ENCODE results near the gene CCDC50. TPM values are rescaled to one million over a fixed set of nuclear protein-coding genes. Genes with fewer than 3 reads are reported as not detected.

Gene CCDC50
- total RNA-seq, 4 donors from 2014 or later: 133 to 248 (median 194) TPM

DNA sequence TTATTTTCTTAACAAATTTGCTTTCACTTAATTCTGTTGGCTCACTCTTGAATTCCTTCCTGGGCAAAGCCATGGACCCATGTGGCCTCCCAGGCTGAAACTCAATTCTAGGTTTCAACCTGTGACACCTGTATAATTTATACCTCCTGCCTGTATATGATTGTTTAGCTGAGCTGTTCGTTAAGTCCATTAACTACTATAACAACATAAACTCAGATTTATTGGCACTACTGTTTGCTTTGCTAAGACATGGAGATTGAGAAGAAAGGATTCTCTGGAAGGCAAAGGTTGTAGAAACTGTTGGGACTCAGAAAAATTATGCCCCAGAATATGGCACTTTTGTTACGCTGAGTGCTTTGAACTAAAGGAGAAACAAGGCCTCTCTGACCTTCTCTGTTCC lies 26.7 kb upstream of the CCDC50 start:
- WGBS, 2 donors (ENCODE audit: low coverage in 1 of 2): 75 to 90% methylated on average over 2 of the region's 2 CpGs
- Histone ChIP-seq H3K36me3 (no peaks in the 10 kb centered on the region), H3K27ac (no peak overlapping the region)

DNA sequence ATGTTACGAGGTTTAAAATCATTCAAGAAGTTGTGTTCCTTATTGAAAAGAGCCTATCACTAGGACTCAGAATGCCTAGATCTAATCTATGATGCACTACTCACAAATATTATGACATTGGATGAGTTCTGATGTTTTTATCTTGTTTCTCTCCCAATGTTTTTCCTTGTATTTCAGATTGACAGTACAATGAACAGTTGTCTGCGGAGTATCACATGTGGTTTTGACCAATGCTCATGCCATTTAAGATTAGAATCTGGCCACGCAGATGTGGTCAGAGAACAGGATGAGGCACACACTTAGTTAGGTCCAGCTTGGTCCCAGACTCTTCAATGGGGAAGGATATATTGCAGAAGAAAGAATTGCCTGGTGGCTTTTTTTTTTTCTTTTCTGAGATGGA lies 25.6 kb upstream of the CCDC50 start:
- Histone ChIP-seq H3K27ac (no peak overlapping the region), H3K27me3 (no peaks in the 10 kb centered on the region), H3K4me1 (no peaks in the 10 kb centered on the region), H3K9me3 (no peaks in the 10 kb centered on the region), H3K36me3 (no peaks in the 10 kb centered on the region), H3K4me3 (no peak overlapping the region)
- 74 to 100% methylated on average over 1 to 3 of the region's 3 CpGs for WGBS, 2 donors (ENCODE audit: low coverage in 1 of 2)
- ATAC-seq: no peak
- TF ChIP-seq POLR2A (IDR thresholded peaks at IDR 0.05) (no peak), EP300 (IDR thresholded peaks at IDR 0.05) (no peak), POLR2AphosphoS5 (IDR thresholded peaks at IDR 0.05) (no peak)
- TF ChIP-seq, protein P1, sequence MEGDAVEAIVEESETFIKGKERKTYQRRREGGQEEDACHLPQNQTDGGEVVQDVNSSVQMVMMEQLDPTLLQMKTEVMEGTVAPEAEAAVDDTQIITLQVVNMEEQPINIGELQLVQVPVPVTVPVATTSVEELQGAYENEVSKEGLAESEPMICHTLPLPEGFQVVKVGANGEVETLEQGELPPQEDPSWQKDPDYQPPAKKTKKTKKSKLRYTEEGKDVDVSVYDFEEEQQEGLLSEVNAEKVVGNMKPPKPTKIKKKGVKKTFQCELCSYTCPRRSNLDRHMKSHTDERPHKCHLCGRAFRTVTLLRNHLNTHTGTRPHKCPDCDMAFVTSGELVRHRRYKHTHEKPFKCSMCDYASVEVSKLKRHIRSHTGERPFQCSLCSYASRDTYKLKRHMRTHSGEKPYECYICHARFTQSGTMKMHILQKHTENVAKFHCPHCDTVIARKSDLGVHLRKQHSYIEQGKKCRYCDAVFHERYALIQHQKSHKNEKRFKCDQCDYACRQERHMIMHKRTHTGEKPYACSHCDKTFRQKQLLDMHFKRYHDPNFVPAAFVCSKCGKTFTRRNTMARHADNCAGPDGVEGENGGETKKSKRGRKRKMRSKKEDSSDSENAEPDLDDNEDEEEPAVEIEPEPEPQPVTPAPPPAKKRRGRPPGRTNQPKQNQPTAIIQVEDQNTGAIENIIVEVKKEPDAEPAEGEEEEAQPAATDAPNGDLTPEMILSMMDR (IDR thresholded peaks at IDR 0.05): no peak

More for the DNA sequence above, 26.7 kb upstream of the CCDC50 start:
- TF ChIP-seq POLR2AphosphoS5 (IDR thresholded peaks at IDR 0.05) (no peak), EP300 (IDR thresholded peaks at IDR 0.05) (no peak), POLR2A (IDR thresholded peaks at IDR 0.05) (no peak)
- TF ChIP-seq, protein P1 (IDR thresholded peaks at IDR 0.05): no peak
- no peaks in the 10 kb centered on the region for H3K27me3 ChIP-seq
- no peak overlapping the region for H3K4me3 ChIP-seq
- ATAC-seq: no peak
- no peaks in the 10 kb centered on the region for H3K4me1 ChIP-seq
- H3K9me3 ChIP-seq: no peaks in the 10 kb centered on the region

DNA sequence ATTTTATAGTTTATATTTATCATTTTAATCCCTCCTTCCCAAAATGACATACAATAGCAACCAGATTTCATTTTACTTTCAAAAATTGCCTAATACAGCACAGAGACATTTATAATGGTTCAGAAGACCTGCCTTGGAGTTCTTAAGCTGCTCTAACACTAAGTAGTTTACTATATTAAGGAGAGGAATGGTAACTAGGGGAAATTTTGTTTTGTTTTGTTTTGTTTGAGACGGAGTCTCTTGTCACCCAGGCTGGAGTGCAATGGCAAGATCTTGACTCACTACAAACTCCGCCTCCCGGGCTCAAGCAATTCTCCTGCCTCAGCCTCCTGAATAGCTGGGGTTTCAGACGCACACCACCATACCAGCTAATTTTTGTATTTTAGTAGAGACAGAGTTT lies 22.8 kb upstream of the CCDC50 start:
- 20 to 56% methylated on average over 1 to 4 of the region's 4 CpGs for WGBS, 2 donors (ENCODE audit: low coverage in 1 of 2)
- no peaks in the 10 kb centered on the region for H3K4me1 ChIP-seq
- no peak for ATAC-seq
- no peak overlapping the region for H3K4me3 ChIP-seq
- TF ChIP-seq EP300 (IDR thresholded peaks at IDR 0.05) (no peak), POLR2AphosphoS5 (IDR thresholded peaks at IDR 0.05) (no peak), POLR2A (IDR thresholded peaks at IDR 0.05) (no peak)
- TF ChIP-seq, protein P1 (IDR thresholded peaks at IDR 0.05): no peak
- H3K36me3 ChIP-seq: no peaks in the 10 kb centered on the region
- no peaks in the 10 kb centered on the region for H3K27me3 ChIP-seq
- H3K9me3 ChIP-seq: no peaks in the 10 kb centered on the region
- H3K27ac ChIP-seq: no peak overlapping the region

DNA sequence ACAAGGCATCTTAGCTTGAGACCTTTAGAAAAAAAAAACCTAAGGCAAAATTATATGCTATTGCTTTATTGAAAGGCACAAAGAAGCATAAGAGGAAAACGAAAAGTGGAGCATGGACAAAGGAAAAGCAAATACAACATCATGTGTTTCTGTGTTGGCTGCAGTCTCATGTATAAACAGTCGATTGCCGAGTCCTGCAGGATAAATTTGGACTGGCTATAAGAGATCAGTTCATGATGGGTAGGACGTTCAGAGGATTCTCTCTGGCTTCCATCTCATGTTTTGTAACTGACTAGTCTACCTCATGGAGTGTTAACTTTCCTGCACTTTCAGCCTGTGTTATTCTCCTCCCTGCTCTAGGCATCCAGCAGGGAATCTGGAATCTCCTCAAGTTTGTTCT lies 21.9 kb upstream of the CCDC50 start:
- Histone ChIP-seq H3K4me3 (no peak overlapping the region), H3K36me3 (no peaks in the 10 kb centered on the region), H3K27me3 (no peaks in the 10 kb centered on the region), H3K9me3 (no peaks in the 10 kb centered on the region), H3K4me1 (no peaks in the 10 kb centered on the region), H3K27ac (no peak overlapping the region)
- ATAC-seq: no peak
- TF ChIP-seq, protein P1 (IDR thresholded peaks at IDR 0.05): no peak
- TF ChIP-seq EP300 (IDR thresholded peaks at IDR 0.05) (no peak), POLR2A (IDR thresholded peaks at IDR 0.05) (no peak), POLR2AphosphoS5 (IDR thresholded peaks at IDR 0.05) (no peak)
- 31 to 34% methylated on average over 4 of the region's 4 CpGs for WGBS, 2 donors (ENCODE audit: low coverage in 1 of 2)

DNA sequence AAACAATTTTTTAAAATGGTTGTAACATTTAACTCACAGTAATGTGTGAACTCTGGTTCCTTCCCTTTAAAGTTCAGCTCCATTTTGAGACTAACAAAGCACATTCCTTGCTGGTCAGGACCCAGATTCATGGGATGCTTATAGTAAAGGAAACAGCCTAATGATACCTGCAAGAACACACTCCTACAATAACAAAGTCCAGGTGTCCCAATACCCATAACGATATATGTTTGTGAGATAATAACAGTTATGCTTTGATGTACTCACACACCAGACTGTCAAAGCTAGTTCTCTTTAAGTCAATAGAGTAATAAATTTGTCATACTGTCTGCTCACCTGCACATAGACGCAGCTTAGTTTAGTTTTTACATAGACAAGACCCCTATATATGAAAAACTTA lies 15.9 kb upstream of the CCDC50 start:
- no peak for ATAC-seq
- H3K27me3 ChIP-seq: no peaks in the 10 kb centered on the region
- H3K4me3 ChIP-seq: no peak overlapping the region
- no peak for TF ChIP-seq POLR2AphosphoS5 (IDR thresholded peaks at IDR 0.05)
- TF ChIP-seq EP300 (IDR thresholded peaks at IDR 0.05): no peak
- TF ChIP-seq, protein P1 (IDR thresholded peaks at IDR 0.05): no peak
- TF ChIP-seq POLR2A (IDR thresholded peaks at IDR 0.05): no peak
- no peaks in the 10 kb centered on the region for H3K4me1 ChIP-seq
- WGBS, 2 donors (ENCODE audit: low coverage in 1 of 2): 89 to 100% methylated on average over 1 to 2 of the region's 2 CpGs
- no peaks in the 10 kb centered on the region for H3K36me3 ChIP-seq
- no peaks in the 10 kb centered on the region for H3K9me3 ChIP-seq
- H3K27ac ChIP-seq: no peak overlapping the region
